HepG2 (cell line): Measurements from ENCODE around the gene NAT14.

Experiments
- FOXJ3 ChIP-seq: sonication (generic); formaldehyde crosslinking; IDR thresholded peaks from 2 replicates; pipeline ENCODE4 v1.4.0; 2020; ENCODE audit warnings: missing genetic modification reagents, mild to moderate bottlenecking, borderline replicate concordance
- KAT7 ChIP-seq: IDR thresholded peaks from 2 replicates; pipeline ENCODE4 v1.6.1; 2018; ENCODE audit warnings: borderline replicate concordance, missing compliant biosample characterization
- MAZ ChIP-seq, 2 experiments: sonication (generic) in 1 of 2; formaldehyde crosslinking in 1 of 2; IDR thresholded peaks; 2 replicates each; pipeline versions ENCODE4 v1.5.0 to v1.6.1; 2012 to 2020; ENCODE audit warnings: low read depth in 2 of 2, mild to moderate bottlenecking in 2 of 2, borderline replicate concordance in 1 of 2, improper control_type of control experiment in 1 of 2, low read length in 1 of 2, missing genetic modification reagents in 1 of 2, moderate library complexity in 1 of 2
- SIN3B ChIP-seq: fragments of 150-350 bp; IDR thresholded peaks from 2 replicates; pipeline ENCODE4 v1.6.1; 2014; ENCODE audit warnings: low read length
- ZIK1 ChIP-seq: sonication (generic); formaldehyde crosslinking; IDR thresholded peaks from 2 replicates; pipeline ENCODE4 v1.5.0; 2020; ENCODE audit warnings: mild to moderate bottlenecking, low read depth, missing genetic modification reagents, borderline replicate concordance
- ZNF367 ChIP-seq: sonication (generic); formaldehyde crosslinking; IDR thresholded peaks from 2 replicates; pipeline ENCODE4 v1.4.0; 2020; ENCODE audit warnings: missing genetic modification reagents, borderline replicate concordance
- TF ChIP-seq, protein P1 (sequence below): sonication (generic); formaldehyde crosslinking; IDR thresholded peaks from 2 replicates; pipeline ENCODE4 v1.5.0; 2020; ENCODE audit warnings: mild to moderate bottlenecking, missing genetic modification reagents, moderate library complexity

GRCh38 chr19:55465460-55466240 is 19.3 kb upstream of the NAT14 start:
- TF ChIP-seq ZIK1 (CRISPR knock-in tag) = no peak
- TF ChIP-seq SIN3B = no peak
- TF ChIP-seq, protein P1, sequence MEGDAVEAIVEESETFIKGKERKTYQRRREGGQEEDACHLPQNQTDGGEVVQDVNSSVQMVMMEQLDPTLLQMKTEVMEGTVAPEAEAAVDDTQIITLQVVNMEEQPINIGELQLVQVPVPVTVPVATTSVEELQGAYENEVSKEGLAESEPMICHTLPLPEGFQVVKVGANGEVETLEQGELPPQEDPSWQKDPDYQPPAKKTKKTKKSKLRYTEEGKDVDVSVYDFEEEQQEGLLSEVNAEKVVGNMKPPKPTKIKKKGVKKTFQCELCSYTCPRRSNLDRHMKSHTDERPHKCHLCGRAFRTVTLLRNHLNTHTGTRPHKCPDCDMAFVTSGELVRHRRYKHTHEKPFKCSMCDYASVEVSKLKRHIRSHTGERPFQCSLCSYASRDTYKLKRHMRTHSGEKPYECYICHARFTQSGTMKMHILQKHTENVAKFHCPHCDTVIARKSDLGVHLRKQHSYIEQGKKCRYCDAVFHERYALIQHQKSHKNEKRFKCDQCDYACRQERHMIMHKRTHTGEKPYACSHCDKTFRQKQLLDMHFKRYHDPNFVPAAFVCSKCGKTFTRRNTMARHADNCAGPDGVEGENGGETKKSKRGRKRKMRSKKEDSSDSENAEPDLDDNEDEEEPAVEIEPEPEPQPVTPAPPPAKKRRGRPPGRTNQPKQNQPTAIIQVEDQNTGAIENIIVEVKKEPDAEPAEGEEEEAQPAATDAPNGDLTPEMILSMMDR = no peak
- TF ChIP-seq FOXJ3 (CRISPR knock-in tag) = no peak
- no peak for TF ChIP-seq KAT7 (CRISPR knock-in tag)
- no peak for TF ChIP-seq MAZ (IDR thresholded peaks at IDR 0.05; ENCODE audit: borderline replicate concordance, low read depth, low read length)
- TF ChIP-seq MAZ (CRISPR knock-in tag; IDR thresholded peaks at IDR 0.05; ENCODE audit: low read depth) = no peak
- no peak for TF ChIP-seq ZNF367
